ENCODE measurements around the gene MND1. TPM values are rescaled to one million over a fixed set of nuclear protein-coding genes. Genes with fewer than 3 reads are reported as not detected.

The MND1 gene, protein sequence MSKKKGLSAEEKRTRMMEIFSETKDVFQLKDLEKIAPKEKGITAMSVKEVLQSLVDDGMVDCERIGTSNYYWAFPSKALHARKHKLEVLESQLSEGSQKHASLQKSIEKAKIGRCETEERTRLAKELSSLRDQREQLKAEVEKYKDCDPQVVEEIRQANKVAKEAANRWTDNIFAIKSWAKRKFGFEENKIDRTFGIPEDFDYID
- total RNA-seq, result 5.7 and 9.9 TPM in 2 replicates

GRCh38 chr4:153344131-153345011, at the start of gene MND1:
TSS of gene MND1 (plus strand) at chr4:153344688. CDS start at chr4:153344738, 50 bp downstream.

Other genes starting within 250 kb of the MND1 start
- 14.1 and 19.1 TPM in 2 replicates for gene TRIM2, start 140.2 kb upstream of the MND1 start, total RNA-seq
- gene TMEM131L, start 121.7 kb downstream of the MND1 start, total RNA-seq, result 16.1 and 18.2 TPM in 2 replicates

All from mammary microvascular endothelial cell (primary cell).